Lung microvascular endothelial cell (primary cell): ENCODE results near the gene CD59. TPM values are rescaled to one million over a fixed set of nuclear protein-coding genes. Genes with fewer than 3 reads are reported as not detected.

Experiments used
- DNase-seq, 2 donors: peaks; one replicate each; pipeline versions ENCODE4 v3.0.0 to v3.0.0-alpha.2; 2010; ENCODE audit warnings: low read depth in 2 of 2
- total RNA-seq: library from RNA; depleted of rRNA; stranded (reverse); fragments of >200 nt; gene quantifications from 2 replicates; pipeline ENCODE4 v1.2.1, GENCODE V29; 2014

The CD59 gene
- 530 and 1,137 TPM in 2 replicates for total RNA-seq

- peak; percentile 96 for DNase-seq
Measured at GRCh38 chr11:33736148-33736812, at the start of gene CD59. CD59 (minus strand) TSS chr11:33736423; CDS start chr11:33722445, 13,978 bp downstream.

- DNase-seq: no peak
Measured at GRCh38 chr11:33785609-33786008, 49.4 kb upstream of the CD59 start.

- DNase-seq: peak; percentile 12 to 20
Measured at GRCh38 chr11:33779849-33780528, 43.8 kb upstream of the CD59 start.

GRCh38 chr11:33778675-33779074 lies 42.5 kb upstream of the CD59 start:
- no peak for DNase-seq

- no peak for DNase-seq
Measured at GRCh38 chr11:33777906-33778305, 41.7 kb upstream of the CD59 start.

GRCh38 chr11:33775832-33776470 lies 39.7 kb upstream of the CD59 start:
- no peak for DNase-seq

- DNase-seq: no peak
Measured at GRCh38 chr11:33775467-33775807, 39.2 kb upstream of the CD59 start.

GRCh38 chr11:33774736-33775466 lies 38.7 kb upstream of the CD59 start:
- peak; percentile 22 to 24 for DNase-seq

- DNase-seq: peak; percentile 73 to 80
Measured at GRCh38 chr11:33773987-33774735, 37.9 kb upstream of the CD59 start, which contains the start of gene FBXO3. FBXO3 (minus strand) TSS chr11:33774520; CDS start chr11:33774497, 23 bp downstream.

- peak in 1 of 2 donors; percentile 15 for DNase-seq
Measured at GRCh38 chr11:33773404-33773986, 37.3 kb upstream of the CD59 start.

- no peak for DNase-seq
Measured at GRCh38 chr11:33772870-33773269, 36.6 kb upstream of the CD59 start.

GRCh38 chr11:33772300-33772699 lies 36.1 kb upstream of the CD59 start:
- DNase-seq: no peak

- DNase-seq: no peak
Measured at GRCh38 chr11:33770236-33770635, 34.0 kb upstream of the CD59 start.

GRCh38 chr11:33769542-33769941 lies 33.3 kb upstream of the CD59 start:
- no peak for DNase-seq

- DNase-seq: no peak
Measured at GRCh38 chr11:33767624-33768023, 31.4 kb upstream of the CD59 start.

GRCh38 chr11:33766085-33766484 lies 29.9 kb upstream of the CD59 start:
- DNase-seq: no peak

GRCh38 chr11:33761471-33761870 lies 25.2 kb upstream of the CD59 start:
- no peak for DNase-seq

GRCh38 chr11:33753304-33753967 lies 17.2 kb upstream of the CD59 start:
- DNase-seq: peak; percentile 40 to 59

- no peak for DNase-seq
Measured at GRCh38 chr11:33751878-33752277, 15.7 kb upstream of the CD59 start.

- DNase-seq: peak; percentile 37 to 78
Measured at GRCh38 chr11:33747979-33748378, 11.8 kb upstream of the CD59 start.
